HG02885 (cell line): ENCODE results near the gene MAP1LC3B.
A peak's percentile ranks its signal among the peaks of the same experiment; 100 is the strongest.

Experiments used
- ATAC-seq: cut with Tn5 transposase; IDR thresholded peaks from one replicate; pipeline ENCODE4 v1.9.1; 2021; ENCODE audit warnings: mild to moderate bottlenecking; ENCODE audit not compliant: unreplicated experiment, poor library complexity

Gene MAP1LC3B

GRCh38 chr16:87391950-87392820, at the start of gene MAP1LC3B:
Gene MAP1LC3B, plus strand, starts transcription at chr16:87392336. Its CDS starts 92 bp downstream, at chr16:87392428.
- ATAC-seq, result peak; percentile 68

DNA sequence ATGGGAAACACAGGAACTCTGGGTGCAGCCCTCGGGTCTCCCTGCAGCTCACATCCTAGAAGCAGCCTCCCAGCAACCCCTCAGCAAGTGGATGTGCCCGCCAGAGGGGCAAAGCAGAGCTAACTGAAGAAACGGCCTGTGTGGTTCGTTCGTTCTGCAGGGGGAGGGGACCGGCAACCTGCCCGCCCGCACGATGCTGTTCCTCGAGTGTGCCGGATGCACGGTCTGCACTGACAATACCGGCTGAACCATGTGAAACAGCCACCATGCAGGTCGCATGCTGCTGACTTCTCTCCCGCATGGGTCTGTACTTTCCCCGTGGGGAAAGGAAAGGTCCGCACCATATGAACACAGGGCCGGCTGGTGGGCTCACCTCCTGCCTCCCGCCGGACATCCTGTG, 49.6 kb upstream of the MAP1LC3B start:
- no peak for ATAC-seq

GRCh38 chr16:87342978-87343752, 49.0 kb upstream of the MAP1LC3B start:
- ATAC-seq, result no peak

GRCh38 chr16:87343753-87344050, 48.4 kb upstream of the MAP1LC3B start:
- ATAC-seq, result no peak

DNA sequence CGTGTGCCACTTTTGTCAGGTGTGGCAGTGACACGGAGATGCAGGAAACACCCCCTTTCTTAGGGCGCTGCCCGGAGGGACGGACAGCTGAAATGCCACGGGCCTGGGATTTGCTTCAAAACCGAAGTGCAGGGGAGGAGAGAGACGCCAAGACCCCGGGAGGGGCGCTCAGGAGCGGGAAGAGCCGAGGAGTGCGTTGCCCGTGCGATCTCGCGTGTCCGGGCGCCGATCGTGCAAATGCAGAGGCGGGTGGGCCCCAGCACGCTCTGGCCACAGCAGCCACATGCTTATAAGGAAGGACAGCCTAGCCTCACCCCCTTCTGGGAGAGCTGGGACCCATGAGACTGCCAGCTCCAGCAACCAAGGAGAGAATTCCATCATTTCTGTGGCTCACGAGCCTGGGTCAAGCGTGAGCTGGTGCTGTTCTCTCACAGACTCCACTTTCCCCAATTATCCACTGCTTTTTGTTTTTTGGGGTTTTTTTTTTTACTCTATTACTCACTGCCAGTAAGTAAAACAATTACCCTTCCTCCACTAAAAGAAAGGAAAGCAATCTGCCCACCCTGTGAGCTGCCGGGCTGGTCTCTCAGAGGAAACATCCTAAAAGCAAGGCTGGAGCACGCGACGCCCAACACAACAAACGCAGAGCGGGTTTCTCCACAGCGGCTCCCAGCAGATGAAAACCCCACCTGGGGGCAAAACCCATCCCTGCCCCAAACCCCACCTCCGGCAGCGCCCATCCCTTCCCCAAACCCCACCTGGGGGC, 47.8 kb upstream of the MAP1LC3B start:
- ATAC-seq, result no peak

- no peak for ATAC-seq
Observed at GRCh38 chr16:87344931-87345631, 47.1 kb upstream of the MAP1LC3B start.

DNA sequence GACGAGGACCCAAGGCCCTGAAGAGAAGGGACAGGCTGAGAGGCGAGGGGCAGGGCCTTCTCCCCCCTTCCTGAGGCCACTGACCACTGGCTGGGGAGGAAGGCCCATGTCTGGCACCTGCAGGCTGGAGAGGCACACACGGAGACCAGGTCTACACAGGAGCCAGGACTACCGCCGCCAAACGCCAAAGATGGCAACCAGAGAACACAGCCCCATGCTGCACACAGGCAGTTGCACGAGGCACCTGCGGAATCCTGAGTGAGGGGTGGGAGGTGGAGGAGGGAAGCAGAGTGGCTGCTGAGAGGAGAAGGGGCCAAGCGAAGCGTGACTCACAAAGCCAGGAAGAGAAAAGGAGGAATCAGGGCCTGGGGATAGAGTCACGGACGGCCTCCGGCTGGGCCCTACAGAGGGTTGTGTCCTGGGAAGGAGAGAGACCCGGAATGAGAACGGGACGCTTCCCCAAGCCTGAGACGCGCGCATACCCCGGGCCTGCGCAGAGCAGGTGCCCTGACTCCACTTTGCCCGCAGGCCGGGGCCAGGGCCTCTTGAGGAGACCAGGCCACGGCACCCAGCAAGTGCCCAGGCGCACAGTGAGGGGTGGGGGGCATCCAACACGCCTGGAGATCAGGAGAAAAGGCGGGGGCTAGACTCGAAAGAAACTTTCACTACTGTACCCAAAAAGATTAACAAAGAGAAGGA, 46.3 kb upstream of the MAP1LC3B start:
- no peak for ATAC-seq

DNA sequence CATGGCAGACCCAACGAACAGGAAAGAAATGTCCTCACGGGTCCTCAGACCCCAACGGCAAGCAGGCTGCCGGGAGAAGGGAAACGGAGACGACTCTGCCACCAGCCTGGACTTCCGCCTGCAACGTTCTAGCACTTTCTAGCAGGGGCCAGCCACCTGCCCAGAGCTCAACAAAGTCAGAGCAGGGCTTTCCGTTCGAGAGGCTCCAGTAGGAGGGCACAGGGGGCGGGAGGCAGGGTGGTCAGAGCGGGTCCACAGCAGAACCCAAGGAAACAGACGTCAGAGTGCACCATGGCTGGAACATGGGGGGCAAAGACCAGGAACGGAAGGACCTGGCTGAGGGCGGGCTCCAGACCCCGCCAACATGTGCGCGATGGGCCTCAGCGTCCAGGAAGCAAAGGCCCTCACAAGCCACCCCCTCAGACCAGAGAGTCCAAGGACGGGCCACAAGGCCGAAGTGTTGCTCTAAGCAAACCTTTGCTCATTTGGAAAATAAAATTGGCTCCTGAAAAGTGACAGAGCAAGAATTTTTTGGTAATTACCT, 45.5 kb upstream of the MAP1LC3B start:
- ATAC-seq, result no peak

- ATAC-seq, result no peak
Observed at GRCh38 chr16:87347932-87348615, 44.1 kb upstream of the MAP1LC3B start.

DNA sequence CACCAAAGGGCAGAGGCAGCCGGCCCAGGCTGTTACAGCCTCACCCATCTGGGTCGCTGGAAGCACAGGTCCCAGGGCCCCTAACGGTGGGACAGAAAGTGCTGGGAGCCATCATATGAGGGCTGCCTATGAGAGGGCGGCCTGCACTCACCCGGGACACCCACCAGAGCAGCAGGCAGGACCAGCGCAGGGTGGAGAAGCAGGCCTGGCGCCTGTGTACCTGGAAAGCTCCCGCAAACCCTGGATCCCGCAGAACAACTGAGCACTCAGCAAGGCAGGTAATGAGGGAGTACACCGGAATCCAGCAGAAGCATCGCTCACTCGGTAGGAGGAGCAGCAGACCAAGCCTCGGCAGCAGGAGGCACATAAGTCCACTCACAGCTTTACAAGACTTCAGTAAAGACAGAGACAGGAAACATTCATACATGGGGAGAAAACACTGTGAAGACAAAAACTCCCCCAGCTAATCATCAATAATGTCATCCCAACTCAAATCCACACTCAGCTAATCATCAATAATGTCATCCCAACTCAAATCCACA, 43.4 kb upstream of the MAP1LC3B start:
- ATAC-seq, result no peak

- no peak for ATAC-seq
Observed at GRCh38 chr16:87350031-87350430, 42.1 kb upstream of the MAP1LC3B start.

DNA sequence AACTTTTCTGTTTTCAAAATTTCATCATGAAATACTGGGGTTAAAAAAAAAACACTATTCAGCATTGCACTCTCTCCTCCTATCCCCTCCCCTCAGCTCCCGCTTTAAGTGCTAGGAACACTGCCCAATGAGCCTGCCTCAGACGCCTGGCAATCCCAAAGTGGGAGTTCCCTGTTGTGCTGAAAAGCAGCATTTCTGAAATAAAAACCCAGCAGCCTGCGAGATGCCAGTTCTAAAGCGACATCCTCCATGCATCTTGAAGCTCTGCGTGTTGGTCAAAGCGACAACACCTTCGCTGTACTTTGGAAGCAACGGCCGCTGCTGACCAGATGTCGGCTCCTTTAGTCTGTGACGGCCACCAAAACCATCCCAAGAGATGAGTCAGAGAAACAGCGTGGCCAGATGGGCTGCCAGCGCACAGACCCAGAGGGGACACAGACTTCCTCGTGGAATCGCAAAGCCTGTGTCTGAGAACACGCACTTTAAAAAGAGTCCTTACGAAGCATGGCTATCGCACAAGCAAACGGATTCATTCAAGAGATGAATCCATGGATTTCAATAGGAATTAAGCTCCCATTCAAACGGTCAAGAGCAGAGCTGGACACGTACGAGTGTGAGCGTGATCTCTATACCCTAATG, 41.3 kb upstream of the MAP1LC3B start:
- no peak for ATAC-seq

- no peak for ATAC-seq
Observed at GRCh38 chr16:87351320-87351698, 40.8 kb upstream of the MAP1LC3B start.

DNA sequence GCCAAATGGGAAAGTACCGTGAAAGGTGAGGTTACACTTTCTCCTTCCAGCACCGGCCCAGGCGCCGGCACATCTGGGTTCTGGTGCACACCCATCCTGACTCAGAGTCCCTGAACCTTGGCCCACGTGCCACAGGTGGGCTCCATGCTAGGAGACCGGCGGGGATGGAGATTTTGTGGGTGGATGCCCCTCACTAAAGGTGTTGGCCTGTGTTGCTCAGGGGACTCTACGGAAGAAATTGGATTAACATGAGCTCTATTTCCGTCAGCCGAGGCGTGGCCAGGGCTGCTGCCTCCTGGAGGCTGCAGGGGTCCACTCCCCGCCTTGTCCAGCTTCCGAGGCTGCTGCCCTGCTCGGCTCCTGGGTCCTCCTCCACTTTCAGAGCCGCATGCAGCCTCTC, 39.3 kb upstream of the MAP1LC3B start:
- ATAC-seq, result no peak

- ATAC-seq, result no peak
Observed at GRCh38 chr16:87353613-87354012, 38.5 kb upstream of the MAP1LC3B start.

DNA sequence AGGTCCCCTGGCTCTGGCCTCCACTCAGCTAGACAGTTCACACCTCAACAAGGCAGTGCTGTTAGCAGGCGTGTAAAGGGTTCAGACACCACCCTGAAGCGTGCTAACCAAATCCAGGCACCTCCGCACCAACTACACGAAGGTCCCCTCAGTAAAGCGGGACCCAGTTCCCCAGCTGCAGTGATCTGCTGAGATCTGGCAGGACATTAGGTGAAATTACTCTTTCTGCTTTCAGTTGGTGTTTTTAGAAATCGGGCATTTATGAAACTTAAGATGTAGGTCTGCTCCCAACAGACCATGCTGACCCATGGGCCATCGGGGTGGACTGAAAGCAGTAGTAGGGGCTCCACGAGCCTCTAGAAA, 35.7 kb upstream of the MAP1LC3B start:
- no peak for ATAC-seq

DNA sequence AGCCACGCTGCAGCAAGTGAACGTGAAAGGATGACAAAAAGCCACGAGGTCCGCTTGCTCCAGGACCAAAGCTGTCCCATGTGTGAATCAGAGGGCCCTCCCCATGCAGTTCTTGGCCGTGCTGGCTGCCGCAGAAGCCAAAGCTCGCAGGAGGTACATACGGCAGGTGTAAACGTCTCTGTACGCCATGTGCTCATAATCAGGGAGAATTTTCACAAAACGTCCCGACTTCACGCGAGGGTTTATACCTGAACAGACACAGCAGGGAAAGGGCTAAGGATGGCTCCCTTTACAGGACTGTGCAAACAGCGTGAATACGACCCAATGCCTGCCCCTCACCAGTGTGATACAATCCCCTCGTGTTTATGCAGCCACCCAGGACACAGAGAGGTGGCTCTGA, 33.9 kb upstream of the MAP1LC3B start:
- no peak for ATAC-seq

DNA sequence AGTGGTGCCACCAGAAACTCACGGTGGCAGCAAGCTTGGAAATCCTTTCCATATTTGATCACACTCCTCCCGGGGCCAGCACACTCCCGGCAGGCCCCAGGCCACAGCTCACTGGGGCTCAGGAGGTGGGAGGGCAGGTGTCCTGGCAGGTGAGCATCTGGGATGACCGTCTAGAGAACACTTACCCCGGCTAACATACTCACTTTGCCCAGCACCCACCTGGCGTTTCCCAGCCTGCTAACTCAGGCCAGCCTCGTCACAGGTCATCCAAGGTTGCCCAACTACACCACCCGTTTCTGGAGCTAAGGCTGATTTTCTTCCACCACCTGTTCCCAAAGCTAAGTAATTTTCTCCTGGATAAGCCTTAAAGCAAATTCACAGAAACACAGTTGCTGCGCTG, 33.4 kb upstream of the MAP1LC3B start:
- no peak for ATAC-seq
